Measurements from ENCODE around the gene TGM4. TPM values are rescaled to one million over a fixed set of nuclear protein-coding genes. Genes with fewer than 3 reads are reported as not detected.
"Not testable (repeated sequence)": the region's sequence is repeated elsewhere in the genome, so short reads cannot be mapped to it uniquely, and the experiment has no call there.

Gene TGM4
- total RNA-seq, 4 donors from 2014 or later, result not detected

- Histone ChIP-seq H3K36me3 (no peaks in the 10 kb centered on the region), H3K4me1 (no peaks in the 10 kb centered on the region), H3K4me3 (no peak overlapping the region), H3K9me3 (no peaks in the 10 kb centered on the region), H3K27ac (no peak overlapping the region), H3K27me3 (no peaks in the 10 kb centered on the region)
- no peak for DNase-seq
- TF ChIP-seq POLR2A (IDR thresholded peaks at IDR 0.05) (no peak), CTCF (IDR thresholded peaks at IDR 0.05) (no peak)
Observed at GRCh38 chr3:44833394-44833793, 41.0 kb upstream of the TGM4 start.

DNA sequence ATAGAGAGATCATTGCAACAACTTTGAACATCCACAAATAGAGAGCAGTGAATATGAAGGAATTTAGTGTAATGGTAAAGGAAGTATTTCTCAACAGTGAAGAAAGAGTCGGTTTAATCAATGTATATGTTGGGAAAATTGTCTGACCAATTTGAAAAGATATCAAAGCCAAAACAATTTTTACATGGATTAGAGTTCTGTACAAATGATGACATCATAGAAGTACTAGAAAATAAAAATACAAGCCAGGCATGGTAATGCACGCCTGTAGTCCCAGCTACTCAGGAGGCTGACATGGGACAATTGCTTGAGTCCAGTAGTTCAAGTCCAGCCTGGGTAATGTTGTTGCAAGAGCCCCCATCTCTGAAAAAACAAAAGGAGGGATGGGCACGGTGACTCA, 38.7 kb upstream of the TGM4 start:
- H3K4me1 ChIP-seq, result no peaks in the 10 kb centered on the region
- no peaks in the 10 kb centered on the region for H3K9me3 ChIP-seq
- DNase-seq, result no peak
- no peak overlapping the region for H3K27ac ChIP-seq
- H3K27me3 ChIP-seq, result no peaks in the 10 kb centered on the region
- H3K4me3 ChIP-seq, result no peak overlapping the region
- no peaks in the 10 kb centered on the region for H3K36me3 ChIP-seq
- TF ChIP-seq POLR2A (IDR thresholded peaks at IDR 0.05) (no peak), CTCF (IDR thresholded peaks at IDR 0.05) (no peak)

DNA sequence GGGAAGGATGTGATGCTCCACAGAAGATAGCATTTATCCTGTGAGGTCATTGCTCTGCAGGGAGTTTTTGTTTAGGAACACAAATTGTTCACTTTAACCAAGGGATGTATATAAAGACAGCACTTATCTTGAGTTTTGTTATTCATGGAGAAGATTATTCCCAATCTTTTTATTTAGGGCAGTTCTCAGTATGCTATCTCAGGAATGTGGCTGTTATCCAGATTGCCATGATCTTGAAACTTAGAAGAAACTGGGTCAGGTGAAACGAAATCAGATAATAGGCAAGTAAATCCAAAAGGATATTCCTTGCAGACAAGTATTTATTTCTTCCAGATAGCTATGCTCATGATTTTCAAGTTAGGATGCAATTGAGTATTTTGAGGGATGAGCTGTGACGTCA, 32.0 kb upstream of the TGM4 start:
- TF ChIP-seq POLR2A (IDR thresholded peaks at IDR 0.05), result no peak
- Histone ChIP-seq H3K9me3 (no peaks in the 10 kb centered on the region), H3K36me3 (peaks cover 0 to 5% (median 0%) of the 10 kb centered on the region in 3 donors), H3K27ac (no peak overlapping the region), H3K27me3 (no peaks in the 10 kb centered on the region), H3K4me3 (no peak overlapping the region), H3K4me1 (no peaks in the 10 kb centered on the region)
- DNase-seq, result no peak

GRCh38 chr3:44845528-44846520, 28.6 kb upstream of the TGM4 start:
- DNase-seq, result no peak
- H3K4me3 ChIP-seq, result no peak overlapping the region
- no peaks in the 10 kb centered on the region for H3K27me3 ChIP-seq
- peaks cover 0 to 5% (median 0%) of the 10 kb centered on the region in 3 donors for H3K36me3 ChIP-seq
- H3K9me3 ChIP-seq, result no peaks in the 10 kb centered on the region
- TF ChIP-seq CTCF (IDR thresholded peaks at IDR 0.05) (no peak), POLR2A (IDR thresholded peaks at IDR 0.05) (no peak)
- no peak overlapping the region for H3K27ac ChIP-seq
- H3K4me1 ChIP-seq, result no peaks in the 10 kb centered on the region

GRCh38 chr3:44848634-44849033, 25.8 kb upstream of the TGM4 start:
- Histone ChIP-seq H3K4me1 (no peaks in the 10 kb centered on the region), H3K27me3 (no peaks in the 10 kb centered on the region), H3K9me3 (no peaks in the 10 kb centered on the region), H3K27ac (no peak overlapping the region), H3K36me3 (peaks cover 0 to 5% (median 0%) of the 10 kb centered on the region in 3 donors), H3K4me3 (no peak overlapping the region)
- TF ChIP-seq POLR2A (IDR thresholded peaks at IDR 0.05), result no peak
- TF ChIP-seq CTCF (IDR thresholded peaks at IDR 0.05), result no peak
- no peak for DNase-seq

DNA sequence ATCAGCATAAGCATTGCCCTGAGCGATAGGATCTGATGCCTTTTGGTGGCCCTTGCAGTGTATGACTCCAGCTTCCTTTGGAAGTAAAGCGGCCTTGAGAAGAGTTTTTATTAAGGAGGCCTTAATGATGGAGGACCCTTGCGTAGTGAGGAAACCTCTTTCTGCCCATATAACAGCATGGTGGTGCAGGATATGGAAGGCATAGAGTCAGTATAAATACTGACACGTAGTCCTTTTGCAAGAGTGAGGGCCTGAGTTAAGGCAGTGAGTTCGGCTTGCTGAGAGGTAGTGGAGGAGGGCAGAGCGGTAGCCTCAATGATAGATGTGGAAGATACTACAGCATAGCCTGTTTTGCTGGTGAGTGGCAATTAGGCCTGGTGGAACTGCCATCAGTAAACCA, 17.7 kb upstream of the TGM4 start:
- H3K9me3 ChIP-seq, H3K4me3 ChIP-seq, H3K4me1 ChIP-seq, H3K27ac ChIP-seq, DNase-seq, H3K27me3 ChIP-seq, H3K36me3 ChIP-seq: not testable (repeated sequence)

Data from Peyer's patch (tissue), 4 donors.